Epithelial cell of umbilical artery (primary cell): ENCODE results near the gene SMPD3. TPM values are rescaled to one million over a fixed set of nuclear protein-coding genes. Genes with fewer than 3 reads are reported as not detected.

ENCODE experiments used
- total RNA-seq: library from RNA; depleted of rRNA; stranded (reverse); fragments of >200 nt; gene quantifications from 2 replicates; pipeline ENCODE4 v1.2.3, GENCODE V29; 2014

SMPD3 gene
- not detected in 2 replicates for total RNA-seq

GRCh38 chr16:68448360-68448970, at the start of gene SMPD3:
Gene SMPD3, minus strand, starts transcription at chr16:68448508. Its CDS starts 76,327 bp downstream, at chr16:68372181.

GRCh38 chr16:68310774-68311511, 137.4 kb downstream of the SMPD3 start, which contains the start of the genes PRMT7 and SLC7A6OS:
Gene PRMT7, plus strand, starts transcription at chr16:68311019. Its CDS starts 4,961 bp downstream, at chr16:68315980.
Gene SLC7A6OS, minus strand, starts transcription at chr16:68310946. Its CDS starts 20 bp downstream, at chr16:68310926.

Other genes with a start within 250 kb of the SMPD3 start
- 0.15 and 0.97 TPM in 2 replicates for gene ESRP2, start 212.4 kb downstream of the SMPD3 start, total RNA-seq
- gene PLA2G15, start 203.1 kb downstream of the SMPD3 start, total RNA-seq, result 16.6 and 18.5 TPM in 2 replicates
- gene SLC7A6, start 184.0 kb downstream of the SMPD3 start, total RNA-seq, result 24.4 and 27.2 TPM in 2 replicates
- 14.0 and 15.9 TPM in 2 replicates for gene SLC7A6OS, start 137.6 kb downstream of the SMPD3 start, total RNA-seq
- 37.4 and 65.8 TPM in 2 replicates for gene PRMT7, start 137.5 kb downstream of the SMPD3 start, total RNA-seq
- gene ZFP90, start 90.8 kb upstream of the SMPD3 start, total RNA-seq, result 11.7 and 27.7 TPM in 2 replicates
- gene CDH3, start 196.8 kb upstream of the SMPD3 start, total RNA-seq, result not detected in 2 replicates